ENCODE data around the gene GRPEL2.

The GRPEL2 gene

GRCh38 chr5:149357370-149358293 is 12.3 kb downstream of the GRPEL2 start, which contains the start of gene PCYOX1L:
Gene PCYOX1L (plus strand): TSS chr5:149358046. CDS start chr5:149358069, 23 bp downstream.
- peak; percentile 87 for DNase-seq (ENCODE audit: low read depth)

- peak; percentile 11 for DNase-seq (ENCODE audit: low read depth)
Measured at GRCh38 chr5:149358294-149358651, 13.0 kb downstream of the GRPEL2 start.

- DNase-seq (ENCODE audit: low read depth), result no peak
Measured at GRCh38 chr5:149358868-149359495, 13.7 kb downstream of the GRPEL2 start.

- no peak for DNase-seq (ENCODE audit: low read depth)
Measured at GRCh38 chr5:149360272-149360671, 15.0 kb downstream of the GRPEL2 start.

- no peak for DNase-seq (ENCODE audit: low read depth)
Measured at GRCh38 chr5:149362541-149362940, 17.2 kb downstream of the GRPEL2 start.

- no peak for DNase-seq (ENCODE audit: low read depth)
Measured at GRCh38 chr5:149363358-149363757, 18.1 kb downstream of the GRPEL2 start.

GRCh38 chr5:149363936-149364335 is 18.6 kb downstream of the GRPEL2 start:
- no peak for DNase-seq (ENCODE audit: low read depth)

GRCh38 chr5:149364719-149365118 is 19.4 kb downstream of the GRPEL2 start:
- no peak for DNase-seq (ENCODE audit: low read depth)

GRCh38 chr5:149365418-149365817 is 20.1 kb downstream of the GRPEL2 start:
- DNase-seq (ENCODE audit: low read depth), result no peak

- DNase-seq (ENCODE audit: low read depth), result no peak
Measured at GRCh38 chr5:149366169-149366729, 20.9 kb downstream of the GRPEL2 start.

- no peak for DNase-seq (ENCODE audit: low read depth)
Measured at GRCh38 chr5:149367249-149367971, 22.1 kb downstream of the GRPEL2 start.

GRCh38 chr5:149367972-149368645 is 22.8 kb downstream of the GRPEL2 start:
- DNase-seq (ENCODE audit: low read depth), result no peak

- DNase-seq (ENCODE audit: low read depth), result no peak
Measured at GRCh38 chr5:149370878-149371277, 25.6 kb downstream of the GRPEL2 start.

- DNase-seq (ENCODE audit: low read depth), result peak; percentile 42
Measured at GRCh38 chr5:149371296-149371962, 26.1 kb downstream of the GRPEL2 start.

GRCh38 chr5:149372076-149372795 is 26.9 kb downstream of the GRPEL2 start:
- no peak for DNase-seq (ENCODE audit: low read depth)

- DNase-seq (ENCODE audit: low read depth), result no peak
Measured at GRCh38 chr5:149372932-149373331, 27.6 kb downstream of the GRPEL2 start.

- no peak for DNase-seq (ENCODE audit: low read depth)
Measured at GRCh38 chr5:149374303-149374702, 29.0 kb downstream of the GRPEL2 start.

- DNase-seq (ENCODE audit: low read depth), result no peak
Measured at GRCh38 chr5:149374801-149375200, 29.5 kb downstream of the GRPEL2 start.

GRCh38 chr5:149375434-149375833 is 30.1 kb downstream of the GRPEL2 start:
- no peak for DNase-seq (ENCODE audit: low read depth)

- DNase-seq (ENCODE audit: low read depth), result no peak
Measured at GRCh38 chr5:149376104-149376503, 30.8 kb downstream of the GRPEL2 start.
